ENCODE results near the gene PGAP1. TPM values are rescaled to one million over a fixed set of nuclear protein-coding genes. Genes with fewer than 3 reads are reported as not detected.

The PGAP1 gene
- total and polyA plus RNA-seq, 2 donors: 3.1 to 4.2 TPM

GRCh38 chr2:196891136-196891535, 35.4 kb downstream of the PGAP1 start:
- no peak overlapping the region for H3K4me3 ChIP-seq (ENCODE audit: low read length in 2 of 2)
- no peaks in the 10 kb centered on the region for H3K4me1 ChIP-seq (ENCODE audit: control insufficient read depth in 2 of 2, insufficient read depth in 2 of 2, low read length in 2 of 2)
- WGBS: 91% methylated on average over 2 of the region's 2 CpGs
- H3K9me3 ChIP-seq (ENCODE audit: control insufficient read depth in 2 of 2, insufficient read depth in 1 of 2, low read length in 1 of 2): no peaks in the 10 kb centered on the region
- H3K27me3 ChIP-seq (ENCODE audit: control insufficient read depth in 2 of 2, insufficient read depth in 1 of 2, low read length in 1 of 2): no peaks in the 10 kb centered on the region
- no peak for DNase-seq (ENCODE audit: low read depth in 6 of 9, low spot score in 9 of 9)
- H3K27ac ChIP-seq (ENCODE audit: low read depth in 1 of 2, low read length in 1 of 2): no peak overlapping the region
- H3K36me3 ChIP-seq (ENCODE audit: control insufficient read depth in 2 of 2, insufficient read depth in 2 of 2, low read length in 1 of 2): peaks cover 0 to 2% of the 10 kb centered on the region in 2 donors

- Histone ChIP-seq H3K27me3 (ENCODE audit: control insufficient read depth in 2 of 2, insufficient read depth in 1 of 2, low read length in 1 of 2) (no peaks in the 10 kb centered on the region), H3K27ac (ENCODE audit: low read depth in 1 of 2, low read length in 1 of 2) (no peak overlapping the region), H3K4me3 (ENCODE audit: low read length in 2 of 2) (no peak overlapping the region), H3K9me3 (ENCODE audit: control insufficient read depth in 2 of 2, insufficient read depth in 1 of 2, low read length in 1 of 2) (no peaks in the 10 kb centered on the region), H3K36me3 (ENCODE audit: control insufficient read depth in 2 of 2, insufficient read depth in 2 of 2, low read length in 1 of 2) (peaks cover 2 to 6% of the 10 kb centered on the region in 2 donors), H3K4me1 (ENCODE audit: control insufficient read depth in 2 of 2, insufficient read depth in 2 of 2, low read length in 2 of 2) (no peaks in the 10 kb centered on the region)
- DNase-seq (ENCODE audit: low read depth in 6 of 9, low spot score in 9 of 9): no peak
These were observed 39.1 kb downstream of the PGAP1 start for GRCh38 chr2:196887431-196887830.

- WGBS: 99% methylated on average over 2 of the region's 2 CpGs
- Histone ChIP-seq H3K27ac (ENCODE audit: low read depth in 1 of 2, low read length in 1 of 2) (no peak overlapping the region), H3K4me3 (ENCODE audit: low read length in 2 of 2) (no peak overlapping the region), H3K27me3 (ENCODE audit: control insufficient read depth in 2 of 2, insufficient read depth in 1 of 2, low read length in 1 of 2) (no peaks in the 10 kb centered on the region), H3K36me3 (ENCODE audit: control insufficient read depth in 2 of 2, insufficient read depth in 2 of 2, low read length in 1 of 2) (peaks cover 2 to 6% of the 10 kb centered on the region in 2 donors), H3K4me1 (ENCODE audit: control insufficient read depth in 2 of 2, insufficient read depth in 2 of 2, low read length in 2 of 2) (no peaks in the 10 kb centered on the region), H3K9me3 (ENCODE audit: control insufficient read depth in 2 of 2, insufficient read depth in 1 of 2, low read length in 1 of 2) (no peaks in the 10 kb centered on the region)
- no peak for DNase-seq (ENCODE audit: low read depth in 6 of 9, low spot score in 9 of 9)
These were observed 42.1 kb downstream of the PGAP1 start for GRCh38 chr2:196884368-196884767.

GRCh38 chr2:196876364-196876763, 50.1 kb downstream of the PGAP1 start:
- no peak for DNase-seq (ENCODE audit: low read depth in 6 of 9, low spot score in 9 of 9)
- H3K36me3 ChIP-seq (ENCODE audit: control insufficient read depth in 2 of 2, insufficient read depth in 2 of 2, low read length in 1 of 2): peaks cover 0 to 4% of the 10 kb centered on the region in 2 donors
- no peaks in the 10 kb centered on the region for H3K9me3 ChIP-seq (ENCODE audit: control insufficient read depth in 2 of 2, insufficient read depth in 1 of 2, low read length in 1 of 2)
- H3K4me1 ChIP-seq (ENCODE audit: control insufficient read depth in 2 of 2, insufficient read depth in 2 of 2, low read length in 2 of 2): no peaks in the 10 kb centered on the region
- H3K27me3 ChIP-seq (ENCODE audit: control insufficient read depth in 2 of 2, insufficient read depth in 1 of 2, low read length in 1 of 2): no peaks in the 10 kb centered on the region
- H3K4me3 ChIP-seq (ENCODE audit: low read length in 2 of 2): no peak overlapping the region
- no peak overlapping the region for H3K27ac ChIP-seq (ENCODE audit: low read depth in 1 of 2, low read length in 1 of 2)
- 99% methylated on average over 1 of the region's 1 CpG for WGBS

- no peak overlapping the region for H3K4me3 ChIP-seq (ENCODE audit: low read length in 2 of 2)
- peaks cover 0 to 4% of the 10 kb centered on the region in 2 donors for H3K36me3 ChIP-seq (ENCODE audit: control insufficient read depth in 2 of 2, insufficient read depth in 2 of 2, low read length in 1 of 2)
- no peak overlapping the region for H3K27ac ChIP-seq (ENCODE audit: low read depth in 1 of 2, low read length in 1 of 2)
- H3K9me3 ChIP-seq (ENCODE audit: control insufficient read depth in 2 of 2, insufficient read depth in 1 of 2, low read length in 1 of 2): no peaks in the 10 kb centered on the region
- H3K4me1 ChIP-seq (ENCODE audit: control insufficient read depth in 2 of 2, insufficient read depth in 2 of 2, low read length in 2 of 2): no peaks in the 10 kb centered on the region
- no peaks in the 10 kb centered on the region for H3K27me3 ChIP-seq (ENCODE audit: control insufficient read depth in 2 of 2, insufficient read depth in 1 of 2, low read length in 1 of 2)
- WGBS: 79% methylated on average over 1 of the region's 1 CpG
- DNase-seq (ENCODE audit: low read depth in 6 of 9, low spot score in 9 of 9): no peak
These were observed 51.1 kb downstream of the PGAP1 start for GRCh38 chr2:196875414-196875813.

- no peak overlapping the region for H3K27ac ChIP-seq (ENCODE audit: low read depth in 1 of 2, low read length in 1 of 2)
- H3K9me3 ChIP-seq (ENCODE audit: control insufficient read depth in 2 of 2, insufficient read depth in 1 of 2, low read length in 1 of 2): no peaks in the 10 kb centered on the region
- no peak for DNase-seq (ENCODE audit: low read depth in 6 of 9, low spot score in 9 of 9)
- H3K4me3 ChIP-seq (ENCODE audit: low read length in 2 of 2): no peak overlapping the region
- no peaks in the 10 kb centered on the region for H3K36me3 ChIP-seq (ENCODE audit: control insufficient read depth in 2 of 2, insufficient read depth in 2 of 2, low read length in 1 of 2)
- no peaks in the 10 kb centered on the region for H3K4me1 ChIP-seq (ENCODE audit: control insufficient read depth in 2 of 2, insufficient read depth in 2 of 2, low read length in 2 of 2)
- 97% methylated on average over 1 of the region's 1 CpG for WGBS
- H3K27me3 ChIP-seq (ENCODE audit: control insufficient read depth in 2 of 2, insufficient read depth in 1 of 2, low read length in 1 of 2): no peaks in the 10 kb centered on the region
These were observed 53.0 kb downstream of the PGAP1 start for GRCh38 chr2:196873511-196873910.

- DNase-seq (ENCODE audit: low read depth in 6 of 9, low spot score in 9 of 9): no peak
- Histone ChIP-seq H3K4me1 (ENCODE audit: control insufficient read depth in 2 of 2, insufficient read depth in 2 of 2, low read length in 2 of 2) (no peaks in the 10 kb centered on the region), H3K27me3 (ENCODE audit: control insufficient read depth in 2 of 2, insufficient read depth in 1 of 2, low read length in 1 of 2) (no peaks in the 10 kb centered on the region), H3K27ac (ENCODE audit: low read depth in 1 of 2, low read length in 1 of 2) (no peak overlapping the region), H3K4me3 (ENCODE audit: low read length in 2 of 2) (no peak overlapping the region), H3K9me3 (ENCODE audit: control insufficient read depth in 2 of 2, insufficient read depth in 1 of 2, low read length in 1 of 2) (no peaks in the 10 kb centered on the region), H3K36me3 (ENCODE audit: control insufficient read depth in 2 of 2, insufficient read depth in 2 of 2, low read length in 1 of 2) (no peaks in the 10 kb centered on the region)
- WGBS: 100% methylated on average over 1 of the region's 1 CpG
These were observed 71.9 kb downstream of the PGAP1 start for GRCh38 chr2:196854629-196855028.

GRCh38 chr2:196853301-196854087, 73.0 kb downstream of the PGAP1 start:
- no peaks in the 10 kb centered on the region for H3K27me3 ChIP-seq (ENCODE audit: control insufficient read depth in 2 of 2, insufficient read depth in 1 of 2, low read length in 1 of 2)
- H3K4me1 ChIP-seq (ENCODE audit: control insufficient read depth in 2 of 2, insufficient read depth in 2 of 2, low read length in 2 of 2): no peaks in the 10 kb centered on the region
- no peak for DNase-seq (ENCODE audit: low read depth in 6 of 9, low spot score in 9 of 9)
- H3K27ac ChIP-seq (ENCODE audit: low read depth in 1 of 2, low read length in 1 of 2): no peak overlapping the region
- H3K4me3 ChIP-seq (ENCODE audit: low read length in 2 of 2): no peak overlapping the region
- H3K9me3 ChIP-seq (ENCODE audit: control insufficient read depth in 2 of 2, insufficient read depth in 1 of 2, low read length in 1 of 2): no peaks in the 10 kb centered on the region
- 94% methylated on average over 4 of the region's 4 CpGs for WGBS
- H3K36me3 ChIP-seq (ENCODE audit: control insufficient read depth in 2 of 2, insufficient read depth in 2 of 2, low read length in 1 of 2): no peaks in the 10 kb centered on the region

- H3K4me3 ChIP-seq (ENCODE audit: low read length in 2 of 2): no peak overlapping the region
- H3K9me3 ChIP-seq (ENCODE audit: control insufficient read depth in 2 of 2, insufficient read depth in 1 of 2, low read length in 1 of 2): no peaks in the 10 kb centered on the region
- DNase-seq (ENCODE audit: low read depth in 6 of 9, low spot score in 9 of 9): no peak
- WGBS: 85% methylated on average over 1 of the region's 1 CpG
- H3K27me3 ChIP-seq (ENCODE audit: control insufficient read depth in 2 of 2, insufficient read depth in 1 of 2, low read length in 1 of 2): no peaks in the 10 kb centered on the region
- no peaks in the 10 kb centered on the region for H3K4me1 ChIP-seq (ENCODE audit: control insufficient read depth in 2 of 2, insufficient read depth in 2 of 2, low read length in 2 of 2)
- no peaks in the 10 kb centered on the region for H3K36me3 ChIP-seq (ENCODE audit: control insufficient read depth in 2 of 2, insufficient read depth in 2 of 2, low read length in 1 of 2)
- no peak overlapping the region for H3K27ac ChIP-seq (ENCODE audit: low read depth in 1 of 2, low read length in 1 of 2)
These were observed 75.4 kb downstream of the PGAP1 start for GRCh38 chr2:196851088-196851487.

Data from thymus (tissue), 11 donors.